AG10803 (cell line): ENCODE data around the gene SLC35B2.

Experiments
- DNase-seq: peaks from one replicate; pipeline ENCODE4 v3.0.0; 2010; ENCODE audit warnings: low read depth
- H3K4me3 ChIP-seq: 2 replicates; pipeline ENCODE4 v1.5.1; 2011; ENCODE audit warnings: mild to moderate bottlenecking, low read length, control low read depth
- TF ChIP-seq, protein P1 (sequence below): conservative IDR thresholded peaks from 2 replicates; pipeline ENCODE4 v1.5.1; 2011; ENCODE audit warnings: mild to moderate bottlenecking, low read length, control low read depth, inconsistent platforms

Gene SLC35B2

DNA sequence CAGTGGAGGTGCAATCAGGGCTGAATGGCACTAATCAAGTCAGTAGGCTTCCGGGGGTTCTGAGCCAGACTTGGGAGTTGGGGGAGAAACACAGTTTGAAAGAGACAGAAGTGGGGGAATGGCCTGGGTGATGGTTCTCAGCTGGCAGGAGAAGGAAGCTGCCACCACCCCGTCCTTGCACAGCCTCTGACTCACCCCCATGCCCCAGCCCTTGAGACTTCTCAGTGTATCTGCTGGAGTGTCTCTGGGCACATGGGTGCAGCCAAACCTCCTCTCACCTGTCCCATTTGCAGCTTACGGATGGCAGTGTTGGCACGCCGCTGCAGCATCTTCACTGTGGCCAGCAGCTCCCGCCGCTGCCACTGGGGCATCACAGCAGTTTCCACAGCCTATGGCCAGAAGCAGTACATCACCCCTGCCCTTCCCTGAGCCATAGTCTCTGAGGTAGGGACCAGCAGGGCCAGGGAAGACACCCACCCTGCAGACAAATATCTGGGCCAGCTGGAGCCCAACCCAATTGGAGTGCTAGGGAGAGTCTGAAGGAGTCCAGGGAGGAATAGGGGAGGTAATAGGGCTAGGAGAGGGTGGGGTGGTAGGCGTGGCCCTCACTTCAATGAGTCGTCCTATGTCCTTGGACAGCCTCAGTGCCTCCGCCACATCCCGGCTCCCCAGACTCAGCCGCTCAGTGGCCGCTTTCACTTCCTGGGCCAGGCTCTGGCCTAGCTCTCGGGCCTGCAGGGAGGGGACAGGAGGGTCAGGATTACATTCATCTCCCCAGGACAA is 44.6 kb upstream of the SLC35B2 start:
- DNase-seq, result no peak
- TF ChIP-seq, protein P1, sequence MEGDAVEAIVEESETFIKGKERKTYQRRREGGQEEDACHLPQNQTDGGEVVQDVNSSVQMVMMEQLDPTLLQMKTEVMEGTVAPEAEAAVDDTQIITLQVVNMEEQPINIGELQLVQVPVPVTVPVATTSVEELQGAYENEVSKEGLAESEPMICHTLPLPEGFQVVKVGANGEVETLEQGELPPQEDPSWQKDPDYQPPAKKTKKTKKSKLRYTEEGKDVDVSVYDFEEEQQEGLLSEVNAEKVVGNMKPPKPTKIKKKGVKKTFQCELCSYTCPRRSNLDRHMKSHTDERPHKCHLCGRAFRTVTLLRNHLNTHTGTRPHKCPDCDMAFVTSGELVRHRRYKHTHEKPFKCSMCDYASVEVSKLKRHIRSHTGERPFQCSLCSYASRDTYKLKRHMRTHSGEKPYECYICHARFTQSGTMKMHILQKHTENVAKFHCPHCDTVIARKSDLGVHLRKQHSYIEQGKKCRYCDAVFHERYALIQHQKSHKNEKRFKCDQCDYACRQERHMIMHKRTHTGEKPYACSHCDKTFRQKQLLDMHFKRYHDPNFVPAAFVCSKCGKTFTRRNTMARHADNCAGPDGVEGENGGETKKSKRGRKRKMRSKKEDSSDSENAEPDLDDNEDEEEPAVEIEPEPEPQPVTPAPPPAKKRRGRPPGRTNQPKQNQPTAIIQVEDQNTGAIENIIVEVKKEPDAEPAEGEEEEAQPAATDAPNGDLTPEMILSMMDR, result no peak
- no peak overlapping the region for H3K4me3 ChIP-seq

DNA sequence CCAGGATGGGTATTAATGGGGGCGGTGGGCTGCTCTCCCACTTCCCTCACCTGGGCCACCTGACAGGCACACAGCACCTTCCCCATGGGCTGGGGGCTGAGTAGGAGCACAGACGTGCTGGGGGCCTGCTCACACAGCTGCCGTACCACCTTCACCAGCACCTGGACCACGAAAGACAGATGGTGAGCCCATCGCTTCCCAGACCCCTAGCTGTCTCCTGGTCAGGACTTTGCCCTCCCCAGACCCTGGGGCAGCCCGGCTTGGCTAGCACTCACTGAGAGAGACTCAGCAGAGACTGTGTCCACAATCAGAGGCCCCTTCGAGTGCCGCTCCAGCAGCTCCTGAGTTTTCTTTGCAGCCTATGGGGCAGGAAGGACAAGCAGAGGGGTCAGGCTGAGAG is 43.8 kb upstream of the SLC35B2 start:
- TF ChIP-seq, protein P1, result no peak
- H3K4me3 ChIP-seq, result no peak overlapping the region
- no peak for DNase-seq

DNA sequence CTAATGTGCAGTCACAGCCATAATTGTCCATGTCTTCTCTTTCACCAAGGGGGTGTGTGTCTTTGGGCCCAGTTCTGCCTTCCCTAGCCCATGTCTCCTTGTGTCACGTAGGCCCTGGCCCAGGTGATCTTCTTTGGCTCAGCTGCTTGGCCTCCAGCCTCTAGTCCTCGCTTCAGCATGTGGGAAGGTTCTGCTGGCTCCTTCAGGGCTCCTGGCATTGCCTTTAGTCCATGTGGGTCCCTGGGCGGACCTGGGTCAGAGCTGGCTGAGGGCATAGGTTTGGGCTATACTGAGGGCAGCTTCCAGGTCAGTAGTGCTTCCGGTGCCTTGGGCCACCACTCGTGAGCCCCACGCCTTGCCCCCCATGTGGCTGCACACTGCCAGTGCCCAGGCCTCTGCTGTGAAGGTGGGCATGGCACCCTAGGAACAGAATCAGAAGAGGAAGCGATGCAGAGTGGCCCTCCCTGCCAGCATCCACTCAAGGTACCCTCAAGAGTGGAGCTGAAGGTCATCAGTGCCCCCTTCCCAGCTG is 43.0 kb upstream of the SLC35B2 start:
- TF ChIP-seq, protein P1, result no peak
- no peak for DNase-seq

DNA sequence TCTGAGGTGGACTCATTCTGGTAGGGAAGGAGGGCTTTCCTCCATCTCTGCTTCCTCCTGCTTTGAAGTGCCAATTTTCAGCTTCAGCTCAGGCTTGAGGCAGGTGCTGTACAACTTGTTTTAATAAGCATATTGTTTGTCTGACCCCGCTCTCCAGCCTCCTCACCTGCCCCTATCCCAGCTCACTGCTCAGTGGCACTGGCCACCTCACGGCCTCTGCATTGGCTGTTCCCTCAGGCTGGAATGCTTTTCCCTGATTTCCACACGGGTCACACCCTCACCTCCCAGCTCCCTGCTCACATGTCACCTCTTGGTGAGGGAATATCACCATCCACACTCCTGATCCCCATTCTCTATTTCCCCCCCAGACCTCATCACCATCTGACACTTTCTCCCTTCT is 41.5 kb upstream of the SLC35B2 start:
- TF ChIP-seq, protein P1, result no peak
- no peak for DNase-seq
- H3K4me3 ChIP-seq, result no peak overlapping the region

More for the DNA sequence above, 43.0 kb upstream of the SLC35B2 start:
- no peak overlapping the region for H3K4me3 ChIP-seq

DNA sequence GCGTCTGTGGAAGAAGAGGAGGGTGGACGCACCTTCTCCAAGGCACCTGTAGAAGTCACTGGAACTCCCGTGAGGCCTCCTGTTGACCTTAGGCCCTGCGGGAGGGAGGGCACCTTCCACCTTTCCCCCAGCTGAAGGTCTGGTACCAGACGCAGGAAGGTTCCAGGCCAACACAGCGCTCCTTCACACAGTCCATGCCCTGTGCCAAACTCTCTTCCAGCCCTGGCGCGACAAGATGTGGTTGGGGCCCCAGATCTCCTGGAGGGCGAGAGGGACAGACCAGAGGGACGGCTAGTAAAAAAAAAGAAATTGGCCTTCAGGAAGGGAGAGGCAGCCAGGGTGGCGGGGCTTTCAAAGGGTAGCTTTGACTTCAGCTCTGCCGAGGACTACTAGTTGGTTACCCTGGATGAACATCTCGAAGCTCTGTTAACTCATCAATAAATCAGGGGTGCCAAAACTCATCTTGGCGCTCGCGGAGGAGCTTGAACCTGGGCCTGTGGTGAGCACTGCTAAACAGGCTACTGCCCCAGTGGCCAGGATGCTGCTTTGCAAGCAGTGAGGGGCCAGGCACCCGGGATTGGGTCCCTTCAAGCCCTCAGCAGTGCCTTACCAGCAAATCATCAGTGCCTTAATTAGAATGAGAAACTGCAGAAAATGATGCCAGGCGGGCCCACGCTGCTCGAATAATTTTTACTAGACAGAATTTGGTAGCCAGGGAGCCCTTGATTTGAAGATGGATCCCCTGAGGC is 40.9 kb upstream of the SLC35B2 start:
- TF ChIP-seq, protein P1, result no peak
- no peak for DNase-seq
- no peak overlapping the region for H3K4me3 ChIP-seq

DNA sequence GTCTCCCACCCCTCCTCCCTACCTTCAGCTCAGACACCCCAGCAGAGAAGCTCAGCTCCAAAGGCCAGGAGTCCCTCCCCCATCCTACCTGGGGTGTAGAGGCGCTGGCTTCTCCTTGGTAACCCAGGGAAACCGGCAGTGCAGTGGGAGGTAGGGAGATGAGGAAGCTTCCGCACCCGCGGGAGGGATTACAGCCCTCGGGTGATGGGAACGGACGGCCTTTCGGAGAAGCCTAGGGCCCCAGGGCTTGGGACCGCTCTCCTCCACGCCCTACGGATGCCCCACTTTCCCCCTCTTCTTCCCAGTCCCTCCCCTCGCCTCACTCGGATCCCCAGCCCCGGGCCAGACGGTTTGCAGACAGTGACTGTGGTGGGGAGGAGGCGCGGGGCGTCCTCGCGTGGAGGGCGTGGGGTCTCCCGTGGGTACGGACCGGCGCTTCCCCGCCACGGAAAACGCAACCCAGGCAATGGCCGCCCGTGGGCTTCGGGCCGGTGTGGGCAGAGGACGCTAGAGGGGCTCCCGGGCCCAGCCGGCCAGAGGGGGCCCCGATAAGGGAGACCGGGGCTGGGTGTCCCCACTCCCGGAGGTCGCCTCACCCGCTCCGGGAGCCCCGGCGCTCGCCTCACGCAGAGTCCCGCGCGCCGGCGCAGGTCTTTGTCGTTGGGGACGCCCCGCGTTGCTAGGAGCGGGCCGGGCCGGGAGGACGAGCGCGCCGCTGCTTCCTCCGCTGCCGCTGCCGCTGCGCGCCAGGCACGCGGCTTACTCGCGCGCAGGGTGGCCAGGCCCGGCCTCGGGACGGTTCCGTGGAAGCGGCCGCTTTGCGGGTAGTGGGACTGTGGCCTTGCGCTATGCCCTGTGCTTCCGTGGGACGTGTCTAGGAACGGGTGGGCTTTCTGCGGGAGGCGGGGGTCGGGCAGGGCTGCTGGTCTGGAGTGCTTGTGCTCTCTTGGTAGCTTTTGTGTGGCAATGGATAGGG is 40.0 kb upstream of the SLC35B2 start:
- peak; percentile 22 for DNase-seq
- TF ChIP-seq, protein P1, result no peak
- H3K4me3 ChIP-seq, result peak overlapping the region; percentile 35
